A549 (cell line): Measurements from ENCODE around the gene CD160. TPM values are rescaled to one million over a fixed set of nuclear protein-coding genes. Genes with fewer than 3 reads are reported as not detected.

Experiments
- ATAC-seq, 2 experiments: fragments of 200-7000 bp in 1 of 2; fragments of >200 bp in 1 of 2; cut with Nextera tagmentation in 1 of 2; cut with Tn5 transposase in 1 of 2; 3 replicates each; pipeline versions ENCODE4 v1.8.0 to v1.9.1; 2018 to 2020; ENCODE audit warnings: mild to moderate bottlenecking in 1 of 2, moderate library complexity in 1 of 2
- CTCF ChIA-PET: fragments of 300-600 bp; sonication (Branson Sonifier 250); formaldehyde crosslinking; extraction: SDS; loops from one replicate; lab custom pipeline; 2021; ENCODE audit warnings: antibody characterized with exemption, inconsistent platforms; lab: Yijun Ruan, JAX
- POLR2A ChIA-PET: fragments of 350-600 bp; formaldehyde crosslinking; extraction: SDS; loops from one replicate; lab custom pipeline; 2021; ENCODE audit warnings: antibody characterized with exemption, inconsistent platforms; lab: Yijun Ruan, JAX
- DNase-seq, 2 experiments: peaks; one replicate each; pipeline versions ENCODE4 v3.0.0 to v3.0.0-alpha.2; 2011 to 2016; ENCODE audit warnings: low read depth in 1 of 2, low spot score in 1 of 2
- FAIRE-seq: peaks from 2 replicates; lab custom pipeline; 2011; peaks lifted over from hg19 to GRCh38; lab: Jason Lieb, UNC
- H3K27ac ChIP-seq, 2 experiments: fragments of >200 bp; sonication (Bioruptor Twin); formaldehyde crosslinking; 3 replicates each; pipeline ENCODE4 v1.5.1; 2016 to 2017
- H3K4me1 ChIP-seq: fragments of >200 bp; sonication (Bioruptor Twin); formaldehyde crosslinking; 3 replicates; pipeline ENCODE4 v1.6.1; 2016
- H3K4me2 ChIP-seq: fragments of >200 bp; sonication (Bioruptor Twin); formaldehyde crosslinking; 3 replicates; pipeline ENCODE4 v1.6.1; 2016
- H3K4me3 ChIP-seq: fragments of >200 bp; sonication (Bioruptor Twin); formaldehyde crosslinking; 3 replicates; pipeline ENCODE4 v1.5.1; 2016
- H3K9me3 ChIP-seq: fragments of >200 bp; sonication (Bioruptor Twin); formaldehyde crosslinking; 3 replicates; pipeline ENCODE4 v1.6.1; 2016
- ATOH8 ChIP-seq: fragments of 250-450 bp; sonication (Bioruptor Pico); IDR thresholded peaks from 2 replicates; pipeline ENCODE4 v1.5.0; 2020; ENCODE audit warnings: low read depth, mild to moderate bottlenecking, moderate library complexity
- FOSL2 ChIP-seq, 2 experiments: fragments of 450-650 bp in 1 of 2; fragments of >200 bp in 1 of 2; sonication (Bioruptor Twin) in 1 of 2; formaldehyde crosslinking; IDR thresholded peaks; 2 replicates each; pipeline versions ENCODE4 v1.5.0 to v1.6.1; 2016 to 2020; ENCODE audit warnings: mild to moderate bottlenecking in 1 of 2, moderate library complexity in 1 of 2
- GATA3 ChIP-seq: IDR thresholded peaks from 2 replicates; pipeline ENCODE4 v1.6.1; 2012; ENCODE audit warnings: borderline replicate concordance
- KDM1A ChIP-seq: fragments of 200-600 bp; sonication (generic); IDR thresholded peaks from 2 replicates; pipeline ENCODE4 v1.6.1; 2016; ENCODE audit warnings: low read depth, mild to moderate bottlenecking
- KDM5A ChIP-seq: fragments of 200-600 bp; sonication (generic); IDR thresholded peaks from 2 replicates; pipeline ENCODE4 v1.6.1; 2016; ENCODE audit warnings: antibody characterized with exemption, mild to moderate bottlenecking
- PHF8 ChIP-seq: fragments of 200-600 bp; sonication (generic); IDR thresholded peaks from 2 replicates; pipeline ENCODE4 v1.6.1; 2016; ENCODE audit warnings: low read depth, mild to moderate bottlenecking, antibody characterized with exemption, moderate library complexity, borderline replicate concordance
- REST ChIP-seq: fragments of 200-600 bp; sonication (generic); IDR thresholded peaks from 2 replicates; pipeline ENCODE4 v1.6.1; 2016; ENCODE audit warnings: antibody characterized with exemption, mild to moderate bottlenecking, moderate library complexity
- RNF2 ChIP-seq: fragments of 200-600 bp; sonication (generic); IDR thresholded peaks from 2 replicates; pipeline ENCODE4 v1.6.1; 2016; ENCODE audit warnings: low read depth, mild to moderate bottlenecking, antibody characterized with exemption, moderate library complexity, borderline replicate concordance
- SMC3 ChIP-seq: fragments of >200 bp; sonication (Bioruptor Twin); formaldehyde crosslinking; IDR thresholded peaks from 3 replicates; pipeline ENCODE4 v1.6.1; 2018; ENCODE audit warnings: inconsistent platforms
- TP53 ChIP-seq: fragments of 250-450 bp; sonication (Bioruptor Pico); IDR thresholded peaks from 2 replicates; pipeline ENCODE4 v1.5.0; 2021; ENCODE audit warnings: mild to moderate bottlenecking, moderate library complexity
- WGBS: methylation state at CpG from one replicate; pipeline ENCODE4 v1.1.6; 2017; ENCODE audit errors: missing lambda C conversion rate; 5-methylcytosine and 5-hydroxymethylcytosine counted together
- polyA plus RNA-seq, 4 experiments: library from polyadenylated mRNA; depleted of rRNA in 3 of 4; stranded (reverse); fragments of >200 nt; fragmentation: RNase III in 1 of 4; extraction: RNeasy Plus Mini Kit Qiagen cat#74134 plus additional on column Dnase treatment in 1 of 4; gene quantifications; 2 replicates in 3 of 4; 3 replicates in 1 of 4; pipeline ENCODE4 v1.2.3, GENCODE V29; 2011 to 2017
- TF ChIP-seq, protein P1 (sequence below): IDR thresholded peaks from 2 replicates; pipeline ENCODE4 v1.6.1; 2012; ENCODE audit warnings: low read depth, borderline replicate concordance

CD160 gene
- polyA plus RNA-seq, 2 of the 4 experiments (the other 2 are of a cell fraction): 0.05 TPM; not detected in 1

DNA sequence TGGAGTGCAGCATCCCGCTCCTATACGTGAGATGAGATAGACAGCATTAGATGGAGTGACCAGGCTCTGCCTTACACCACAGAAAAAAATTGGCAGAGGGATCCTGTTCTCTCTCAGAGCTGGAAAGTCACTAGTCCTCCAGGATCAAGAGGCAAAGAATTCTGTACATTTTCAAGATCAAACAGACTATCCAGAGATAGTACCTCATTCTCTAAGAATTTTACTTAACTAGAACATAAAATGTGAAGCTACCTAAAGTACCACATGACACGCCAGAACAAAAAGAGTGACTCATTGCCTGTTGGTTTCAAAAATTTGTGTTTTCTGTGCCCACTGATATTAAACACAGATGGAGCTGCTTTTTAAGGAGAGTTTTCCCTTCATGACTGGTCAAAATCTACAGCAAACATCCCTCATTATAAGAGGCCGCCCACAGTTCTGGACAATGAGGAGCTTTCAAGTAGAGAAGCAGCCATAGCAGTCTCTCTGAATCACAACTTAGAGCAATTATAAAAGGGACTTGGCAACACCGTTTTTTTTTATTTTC, 32.3 kb downstream of the CD160 start:
- DNase-seq (no peak), FAIRE-seq (no peak), ATAC-seq (no peak)
- CTCF ChIA-PET: interaction anchor here (1.3 to 1.9 kb wide), 4 partner anchors 12 to 94 kb away, joined by 5 to 8 read pairs (median 5); partner anchors contain the start of gene NUDT17
- Histone ChIP-seq H3K4me3 (no peak overlapping the region), H3K27ac (peak overlapping the region; percentile 24 to 39; a peak in 2 of 6 replicates), H3K9me3 (no peaks in the 10 kb centered on the region), H3K4me1 (peaks cover 13% of the 10 kb centered on the region; the same call in 2 of the 3 replicates), H3K4me2 (no peak overlapping the region)
- POLR2A ChIA-PET: no interaction called here
- TF ChIP-seq FOSL2 (IDR thresholded peaks at IDR 0.05): no peak
- TF ChIP-seq FOSL2 (CRISPR knock-in tag; IDR thresholded peaks at IDR 0.05): 0 out of 2 replicates have a peak, but pooled peaks have one; percentile 13
- no peak for TF ChIP-seq SMC3
- 76% methylated on average over 5 of the region's 5 CpGs for WGBS

DNA sequence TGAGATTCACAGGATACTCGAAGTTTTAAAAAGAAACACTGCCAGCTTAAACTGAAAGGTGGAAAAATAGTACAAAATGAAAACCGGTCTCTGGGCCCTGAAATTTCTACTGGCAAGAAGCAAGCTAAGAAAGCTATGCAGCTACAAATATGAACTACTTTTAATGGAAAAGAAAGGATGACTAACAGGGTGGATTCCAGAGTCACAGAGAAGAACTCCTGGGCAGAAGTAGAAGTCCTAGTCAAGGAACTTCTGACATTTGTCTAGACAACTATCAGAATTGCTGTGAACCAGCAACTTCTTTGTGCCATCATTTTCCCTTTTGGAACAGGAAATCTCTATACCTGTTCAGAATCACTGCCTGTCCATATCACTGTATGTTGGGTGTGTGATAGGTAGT, 38.1 kb downstream of the CD160 start:
- Histone ChIP-seq H3K4me2 (no peak overlapping the region), H3K4me3 (no peak overlapping the region)
- ATAC-seq (no peak), DNase-seq (no peak), FAIRE-seq (no peak)
- CTCF ChIA-PET: interaction anchor here (0.8 to 3.5 kb wide), 3 partner anchors 15 to 36 kb away, joined by 4 to 22 read pairs (median 5); no protein-coding TSS in a partner anchor
- 87% methylated on average over 2 of the region's 2 CpGs for WGBS
- no peak for TF ChIP-seq GATA3
- no peak for TF ChIP-seq TP53
- no peak for TF ChIP-seq KDM5A
- TF ChIP-seq, all 56 proteins: peak for 0
- Histone ChIP-seq H3K9me3 (peaks cover 11% of the 10 kb centered on the region), H3K4me1 (no peaks in the 10 kb centered on the region; the same call in 1 of the 3 replicates), H3K27ac (no peak overlapping the region)
- POLR2A ChIA-PET: no interaction called here

GRCh38 chr1:145758116-145758515, 38.8 kb downstream of the CD160 start:
- ATAC-seq: no peak
- H3K4me3 ChIP-seq: no peak overlapping the region
- peaks cover 11% of the 10 kb centered on the region for H3K9me3 ChIP-seq
- FAIRE-seq: no peak
- CTCF ChIA-PET: interaction anchor here (1.5 to 3.5 kb wide), 3 partner anchors 20 to 87 kb away, joined by 5 to 22 read pairs (median 8); partner anchors contain the start of gene NUDT17
- no peak overlapping the region for H3K4me2 ChIP-seq
- DNase-seq: no peak
- TF ChIP-seq REST (no peak), KDM1A (no peak)
- POLR2A ChIA-PET: no interaction called here
- WGBS: 29% methylated on average over 1 of the region's 1 CpG
- H3K27ac ChIP-seq: no peak overlapping the region
- H3K4me1 ChIP-seq: no peaks in the 10 kb centered on the region; the same call in 2 of the 3 replicates

DNA sequence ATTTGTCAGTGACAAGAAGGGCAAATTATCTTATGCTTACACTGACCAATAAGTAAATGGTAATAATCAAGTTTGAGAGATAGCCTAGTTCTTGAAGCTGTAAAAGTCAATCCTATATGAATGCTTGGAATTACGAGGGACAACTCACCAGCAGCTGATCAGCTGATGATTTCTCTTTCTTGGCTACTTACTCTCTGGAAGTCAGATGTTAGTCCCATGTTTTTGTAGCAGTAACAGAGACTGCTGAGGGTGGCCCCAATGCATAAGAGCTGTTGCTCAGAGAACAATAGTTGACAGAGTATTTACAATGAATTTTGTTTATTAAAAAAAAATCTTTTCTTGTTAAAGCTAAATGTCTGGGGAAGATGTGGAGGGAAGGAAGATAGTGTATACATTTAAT, 39.3 kb downstream of the CD160 start:
- no peak overlapping the region for H3K4me3 ChIP-seq
- H3K27ac ChIP-seq: no peak overlapping the region
- WGBS: 100% methylated on average over 1 of the region's 1 CpG
- TF ChIP-seq PHF8 (no peak), ATOH8 (no peak), TP53 (no peak), RNF2 (no peak), REST (no peak)
- TF ChIP-seq, protein P1, sequence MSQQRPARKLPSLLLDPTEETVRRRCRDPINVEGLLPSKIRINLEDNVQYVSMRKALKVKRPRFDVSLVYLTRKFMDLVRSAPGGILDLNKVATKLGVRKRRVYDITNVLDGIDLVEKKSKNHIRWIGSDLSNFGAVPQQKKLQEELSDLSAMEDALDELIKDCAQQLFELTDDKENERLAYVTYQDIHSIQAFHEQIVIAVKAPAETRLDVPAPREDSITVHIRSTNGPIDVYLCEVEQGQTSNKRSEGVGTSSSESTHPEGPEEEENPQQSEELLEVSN: no peak
- H3K9me3 ChIP-seq: peaks cover 11% of the 10 kb centered on the region
- DNase-seq (no peak), ATAC-seq (no peak), FAIRE-seq (no peak)
- H3K4me1 ChIP-seq: no peaks in the 10 kb centered on the region; the same call in 2 of the 3 replicates
- H3K4me2 ChIP-seq: no peak overlapping the region
- CTCF ChIA-PET: interaction anchor here (1.5 to 3.5 kb wide), 3 partner anchors 21 to 87 kb away, joined by 5 to 22 read pairs (median 8); partner anchors contain the start of gene NUDT17
- POLR2A ChIA-PET: no interaction called here
